OCI-LY1 (cell line): ENCODE measurements around the gene BHLHA15.

Experiments used
- H2AFZ ChIP-seq: fragments of 200-600 bp; sonication (generic), shearing (Covaris generic); 2 replicates; pipeline ENCODE4 v1.6.0; 2014; ENCODE audit warnings: antibody characterized with exemption, mild to moderate bottlenecking, low read length
- H3F3A ChIP-seq: fragments of 200-600 bp; sonication (generic), shearing (Covaris generic); 2 replicates; pipeline ENCODE4 v1.6.0; 2014; ENCODE audit warnings: mild to moderate bottlenecking, antibody characterized with exemption, low read length, moderate library complexity; ENCODE audit not compliant: insufficient read depth
- H3K27ac ChIP-seq: fragments of 200-600 bp; sonication (generic); 2 replicates; pipeline ENCODE4 v1.5.1; 2014; ENCODE audit warnings: low read length, mixed run types, mild to moderate bottlenecking, low read depth; ENCODE audit not compliant: poor library complexity, severe bottlenecking
- H3K27me3 ChIP-seq: fragments of 200-600 bp; sonication (generic); 2 replicates; pipeline ENCODE4 v1.6.0; 2014; ENCODE audit warnings: antibody characterized with exemption, mild to moderate bottlenecking, low read length, moderate library complexity; ENCODE audit not compliant: insufficient read depth
- H3K36me3 ChIP-seq: fragments of 200-600 bp; sonication (generic); 2 replicates; pipeline ENCODE4 v1.6.1; 2014; ENCODE audit warnings: mild to moderate bottlenecking, antibody characterized with exemption, low read length, moderate library complexity, mixed read lengths; ENCODE audit not compliant: insufficient read depth
- H3K4me1 ChIP-seq: fragments of 200-600 bp; sonication (generic); 2 replicates; pipeline ENCODE4 v1.5.1; 2014; ENCODE audit warnings: mild to moderate bottlenecking, low read length, moderate library complexity; ENCODE audit not compliant: insufficient read depth, severe bottlenecking
- H3K4me2 ChIP-seq: fragments of 200-600 bp; sonication (generic), shearing (Covaris generic); 2 replicates; pipeline ENCODE4 v1.6.1; 2014; ENCODE audit warnings: low read length
- H3K4me3 ChIP-seq: fragments of 200-600 bp; sonication (generic); 2 replicates; pipeline ENCODE4 v1.5.1; 2014; ENCODE audit warnings: low read length, low read depth, mild to moderate bottlenecking, mixed read lengths; ENCODE audit not compliant: poor library complexity, severe bottlenecking
- H3K79me2 ChIP-seq: fragments of 200-600 bp; shearing (Covaris generic); 2 replicates; pipeline ENCODE4 v1.6.1; 2016; ENCODE audit warnings: mixed run types, low read length, mixed read lengths; ENCODE audit not compliant: insufficient read depth
- H3K9ac ChIP-seq: fragments of 200-600 bp; sonication (generic), shearing (Covaris generic); 2 replicates; pipeline ENCODE4 v1.6.1; 2014; ENCODE audit warnings: mild to moderate bottlenecking, low read length, mixed read lengths
- H3K9me2 ChIP-seq: fragments of 200-600 bp; sonication (generic), shearing (Covaris generic); 2 replicates; pipeline ENCODE4 v1.6.1; 2014; ENCODE audit warnings: low read depth, mild to moderate bottlenecking, low read length, mixed read lengths
- H3K9me3 ChIP-seq: fragments of 200-600 bp; shearing (Covaris generic); 2 replicates; pipeline ENCODE4 v1.6.1; 2014; ENCODE audit warnings: low read length, mixed read lengths
- H4K20me1 ChIP-seq: fragments of 200-600 bp; sonication (generic), shearing (Covaris generic); 2 replicates; pipeline ENCODE4 v1.6.0; 2016; ENCODE audit warnings: mild to moderate bottlenecking, low read length; ENCODE audit not compliant: insufficient read depth
- EZH2 ChIP-seq: fragments of 200-600 bp; sonication (generic), shearing (Covaris generic); IDR thresholded peaks from 2 replicates; pipeline ENCODE4 v1.8.0; 2017; ENCODE audit warnings: borderline replicate concordance, mixed run types, mild to moderate bottlenecking, antibody characterized with exemption, low read length, moderate library complexity, mixed read lengths
- TF ChIP-seq, protein P1 (sequence below): fragments of 200-600 bp; sonication (generic), shearing (Covaris generic); IDR thresholded peaks from 2 replicates; pipeline ENCODE4 v1.5.1; 2017; ENCODE audit warnings: mild to moderate bottlenecking, antibody characterized with exemption, low read length, moderate library complexity, mixed read lengths

The BHLHA15 gene

DNA sequence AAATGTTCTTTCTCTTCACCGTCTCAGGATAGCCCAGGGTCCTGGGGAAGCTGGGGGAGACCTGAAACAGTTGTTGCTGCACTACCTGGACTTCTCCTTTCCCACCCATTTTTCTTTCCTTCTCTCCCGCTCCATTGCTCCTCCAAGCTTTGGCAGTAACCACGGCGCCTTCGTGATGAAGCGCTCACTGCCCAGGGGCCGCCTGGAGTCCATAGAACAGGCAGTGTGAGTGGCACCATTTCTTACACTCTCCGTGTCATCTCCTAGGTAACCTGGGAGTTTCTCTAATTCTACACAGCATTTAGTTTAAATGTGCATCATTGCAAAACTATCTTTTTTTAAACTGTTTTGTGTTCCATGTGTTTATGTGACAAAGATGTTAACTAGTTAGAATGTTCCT, 40.3 kb upstream of the BHLHA15 start:
- TF ChIP-seq, protein P1, sequence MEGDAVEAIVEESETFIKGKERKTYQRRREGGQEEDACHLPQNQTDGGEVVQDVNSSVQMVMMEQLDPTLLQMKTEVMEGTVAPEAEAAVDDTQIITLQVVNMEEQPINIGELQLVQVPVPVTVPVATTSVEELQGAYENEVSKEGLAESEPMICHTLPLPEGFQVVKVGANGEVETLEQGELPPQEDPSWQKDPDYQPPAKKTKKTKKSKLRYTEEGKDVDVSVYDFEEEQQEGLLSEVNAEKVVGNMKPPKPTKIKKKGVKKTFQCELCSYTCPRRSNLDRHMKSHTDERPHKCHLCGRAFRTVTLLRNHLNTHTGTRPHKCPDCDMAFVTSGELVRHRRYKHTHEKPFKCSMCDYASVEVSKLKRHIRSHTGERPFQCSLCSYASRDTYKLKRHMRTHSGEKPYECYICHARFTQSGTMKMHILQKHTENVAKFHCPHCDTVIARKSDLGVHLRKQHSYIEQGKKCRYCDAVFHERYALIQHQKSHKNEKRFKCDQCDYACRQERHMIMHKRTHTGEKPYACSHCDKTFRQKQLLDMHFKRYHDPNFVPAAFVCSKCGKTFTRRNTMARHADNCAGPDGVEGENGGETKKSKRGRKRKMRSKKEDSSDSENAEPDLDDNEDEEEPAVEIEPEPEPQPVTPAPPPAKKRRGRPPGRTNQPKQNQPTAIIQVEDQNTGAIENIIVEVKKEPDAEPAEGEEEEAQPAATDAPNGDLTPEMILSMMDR, result no peak
- no peak for TF ChIP-seq EZH2
- Histone ChIP-seq H3K9ac (no peak overlapping the region), H2AFZ (no peak overlapping the region), H3K4me3 (no peak overlapping the region), H3K79me2 (no peaks in the 10 kb centered on the region), H3F3A (no peaks in the 10 kb centered on the region), H3K9me3 (no peaks in the 10 kb centered on the region), H3K9me2 (no peaks in the 10 kb centered on the region), H4K20me1 (no peaks in the 10 kb centered on the region), H3K27ac (no peak overlapping the region), H3K4me2 (no peak overlapping the region), H3K36me3 (peaks cover 6% of the 10 kb centered on the region; the same call in 1 of the 2 replicates), H3K27me3 (no peaks in the 10 kb centered on the region), H3K4me1 (no peaks in the 10 kb centered on the region)

DNA sequence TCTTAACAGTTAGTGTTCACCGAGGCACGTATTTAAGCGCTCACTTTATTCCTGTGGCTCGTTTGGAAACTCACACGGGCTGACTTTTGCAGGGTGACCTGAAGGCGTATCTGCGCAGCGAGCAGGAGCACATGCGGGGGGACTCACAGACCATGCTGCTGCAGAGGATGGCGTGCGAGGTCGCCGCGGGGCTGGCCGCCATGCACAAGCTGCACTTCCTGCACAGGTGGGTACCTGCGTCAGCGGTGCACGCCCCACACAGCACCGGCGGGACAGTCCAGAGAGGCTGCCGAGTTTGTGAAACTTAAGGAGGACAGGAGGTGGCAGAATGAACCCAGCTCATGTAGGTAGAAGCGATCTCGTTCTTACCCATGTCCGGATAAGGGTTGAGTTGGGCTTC, 39.8 kb upstream of the BHLHA15 start:
- Histone ChIP-seq H3K27ac (no peak overlapping the region), H2AFZ (no peak overlapping the region), H3K9me2 (no peaks in the 10 kb centered on the region), H3K4me2 (no peak overlapping the region), H4K20me1 (no peaks in the 10 kb centered on the region), H3K4me3 (no peak overlapping the region), H3K4me1 (no peaks in the 10 kb centered on the region), H3K9ac (no peak overlapping the region), H3K9me3 (no peaks in the 10 kb centered on the region), H3F3A (no peaks in the 10 kb centered on the region), H3K36me3 (peaks cover 6% of the 10 kb centered on the region; the same call in 1 of the 2 replicates), H3K79me2 (no peaks in the 10 kb centered on the region), H3K27me3 (no peaks in the 10 kb centered on the region)
- TF ChIP-seq EZH2, result no peak
- TF ChIP-seq, protein P1, result no peak

DNA sequence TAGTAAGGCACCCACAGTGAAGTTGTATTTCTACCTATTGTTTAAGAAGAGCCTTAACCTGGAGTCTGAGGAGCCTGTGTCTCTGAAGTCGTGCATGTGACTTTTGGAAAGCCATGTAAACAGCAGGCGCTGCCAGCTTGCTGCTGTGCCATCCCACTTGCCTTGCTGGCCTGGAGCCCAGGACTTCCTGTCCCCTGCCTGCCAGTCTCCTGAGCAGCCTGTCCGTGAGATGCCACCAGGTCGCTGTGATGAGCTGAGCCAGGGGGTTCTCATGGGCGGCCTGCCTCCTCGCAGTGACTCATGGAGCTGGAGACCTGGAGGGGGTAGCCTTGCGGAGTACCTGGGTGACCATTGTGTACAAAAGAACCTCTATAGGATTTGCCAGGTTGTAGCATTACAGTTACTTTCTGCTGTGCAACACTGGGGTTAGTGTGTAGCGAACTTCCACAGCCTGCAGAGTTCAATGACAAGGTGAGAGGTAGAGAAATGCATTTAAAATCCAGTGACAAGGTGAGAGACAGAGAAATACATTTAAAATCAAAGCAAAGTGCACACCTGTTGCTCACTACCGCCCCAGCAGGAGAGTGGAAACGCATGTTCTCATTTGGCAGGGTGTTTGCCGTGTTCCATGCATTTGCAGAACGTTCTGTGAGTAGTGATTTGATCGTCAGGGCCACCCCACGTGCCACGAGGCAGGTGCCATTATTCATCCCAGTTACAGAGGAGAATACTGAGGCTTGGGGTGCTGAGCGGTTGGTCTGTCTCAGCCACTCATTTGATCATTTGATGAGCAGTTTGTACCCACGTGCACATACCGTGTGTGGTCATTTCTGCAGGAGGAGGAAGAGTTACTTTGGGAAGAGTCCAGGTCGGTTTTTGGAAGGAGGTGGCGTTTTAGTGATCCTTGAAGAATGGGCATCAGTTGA, 36.6 kb upstream of the BHLHA15 start:
- Histone ChIP-seq H3K27me3 (no peaks in the 10 kb centered on the region), H3K36me3 (peaks cover 6% of the 10 kb centered on the region; the same call in 1 of the 2 replicates), H3K4me3 (no peak overlapping the region), H3F3A (no peaks in the 10 kb centered on the region), H3K9me2 (no peaks in the 10 kb centered on the region), H3K79me2 (no peaks in the 10 kb centered on the region), H3K4me1 (no peaks in the 10 kb centered on the region), H3K9ac (no peak overlapping the region), H2AFZ (no peak overlapping the region), H3K4me2 (no peak overlapping the region), H3K9me3 (no peaks in the 10 kb centered on the region), H4K20me1 (no peaks in the 10 kb centered on the region), H3K27ac (no peak overlapping the region)
- TF ChIP-seq, protein P1, result peak; percentile 23
- TF ChIP-seq EZH2, result no peak
